PC-3 (cell line): ENCODE measurements around the gene PCBP1. TPM values are rescaled to one million over a fixed set of nuclear protein-coding genes. Genes with fewer than 3 reads are reported as not detected.

ENCODE experiments used
- ATAC-seq: fragments of 200-7000 bp; cut with Tn5 transposase; 2 replicates; pipeline ENCODE4 v1.9.1; 2020; ENCODE audit warnings: mild to moderate bottlenecking, moderate library complexity
- BruUV-seq: library from RNA; stranded (reverse); fragments of 400-500 nt; replicated peaks from 2 replicates; lab custom pipeline; 2021; lab: Mats Ljungman, UMichigan
- CTCF ChIA-PET: fragments of 300-600 bp; sonication (Branson Sonifier 250); formaldehyde crosslinking; loops from one replicate; lab custom pipeline; 2022; ENCODE audit warnings: antibody characterized with exemption; lab: Charles Lee
- POLR2A ChIA-PET: fragments of 300-600 bp; sonication (Branson Sonifier 250); formaldehyde crosslinking; loops from one replicate; lab custom pipeline; 2022; ENCODE audit warnings: antibody characterized with exemption; ENCODE audit not compliant: unreplicated experiment; lab: Charles Lee
- DNase-seq: peaks from one replicate; pipeline ENCODE4 v3.0.0-alpha.2; 2015
- H2AFZ ChIP-seq: fragments of 300-600 bp; sonication (generic); 2 replicates; pipeline ENCODE4 v1.6.0; 2016; ENCODE audit warnings: antibody characterized with exemption, low read length
- H3F3A ChIP-seq: fragments of 300-600 bp; sonication (generic); one replicate; pipeline ENCODE4 v1.6.0; 2017; ENCODE audit warnings: antibody characterized with exemption, low read length, control low read depth, mild to moderate bottlenecking; ENCODE audit not compliant: unreplicated experiment
- H3K27ac ChIP-seq: fragments of 300-600 bp; sonication (generic); 2 replicates; pipeline ENCODE4 v1.5.1; 2016; ENCODE audit warnings: mild to moderate bottlenecking, low read length
- H3K27me3 ChIP-seq: fragments of 300-600 bp; sonication (generic); 2 replicates; pipeline ENCODE4 v1.6.1; 2016; ENCODE audit warnings: low read length, mixed read lengths
- H3K36me3 ChIP-seq: fragments of 300-600 bp; sonication (generic); 2 replicates; pipeline ENCODE4 v1.6.1; 2016; ENCODE audit warnings: low read depth, mixed run types, low read length, mixed read lengths
- H3K4me1 ChIP-seq: fragments of 300-600 bp; sonication (generic); 2 replicates; pipeline ENCODE4 v1.5.1; 2016; ENCODE audit warnings: low read length; ENCODE audit not compliant: insufficient read depth
- H3K4me2 ChIP-seq: fragments of 300-600 bp; sonication (generic); 2 replicates; pipeline ENCODE4 v1.6.0; 2016; ENCODE audit warnings: low read length
- H3K4me3 ChIP-seq: fragments of 300-600 bp; sonication (generic); 2 replicates; pipeline ENCODE4 v1.5.1; 2016; ENCODE audit warnings: mild to moderate bottlenecking, low read length, mixed read lengths
- H3K79me2 ChIP-seq: fragments of 300-600 bp; sonication (generic); 2 replicates; pipeline ENCODE4 v1.6.1; 2017; ENCODE audit warnings: low read length, mixed read lengths
- H3K9ac ChIP-seq: fragments of 300-600 bp; sonication (generic); 2 replicates; pipeline ENCODE4 v1.6.0; 2016; ENCODE audit warnings: mild to moderate bottlenecking, low read length
- H3K9me2 ChIP-seq: fragments of 300-600 bp; sonication (generic); replicated peaks from 2 replicates; pipeline ENCODE4 v1.6.1; 2016; ENCODE audit warnings: mixed run types, low read length, mixed read lengths
- H3K9me3 ChIP-seq: fragments of 300-600 bp; sonication (generic); 2 replicates; pipeline ENCODE4 v1.6.1; 2016; ENCODE audit warnings: low read length, mixed read lengths
- H4K20me1 ChIP-seq: fragments of 300-600 bp; sonication (generic); 2 replicates; pipeline ENCODE4 v1.6.1; 2016; ENCODE audit warnings: low read length, mixed read lengths
- CTCF ChIP-seq: fragments of 300-600 bp; sonication (generic); conservative IDR thresholded peaks from 2 replicates; pipeline ENCODE4 v1.5.1; 2017; ENCODE audit warnings: antibody characterized with exemption, low read depth, mild to moderate bottlenecking, low read length
- EZH2 ChIP-seq: fragments of 300-600 bp; sonication (generic); IDR thresholded peaks from one replicate; pipeline ENCODE4 v1.6.1; 2017; ENCODE audit warnings: antibody characterized with exemption, mild to moderate bottlenecking, low read length; ENCODE audit not compliant: unreplicated experiment
- EZH2phosphoT487 ChIP-seq: fragments of 300-600 bp; sonication (generic); IDR thresholded peaks from 2 replicates; pipeline ENCODE4 v1.6.1; 2018; ENCODE audit warnings: mild to moderate bottlenecking, antibody characterized with exemption, low read length, borderline replicate concordance
- intact Hi-C: fragments of 100-400 bp; cut with micrococcal nuclease; formaldehyde crosslinking; loops from 2 replicates; pipeline ENCODE4 v1.9.0; 2023
- total RNA-seq: library from RNA; depleted of rRNA; stranded (reverse); fragments of >200 nt; gene quantifications from 2 replicates; pipeline ENCODE4 v1.2.3, GENCODE V29; 2014

The PCBP1 gene
- total RNA-seq, 1 experiment from 2014 or later, result 39.2 TPM

DNA sequence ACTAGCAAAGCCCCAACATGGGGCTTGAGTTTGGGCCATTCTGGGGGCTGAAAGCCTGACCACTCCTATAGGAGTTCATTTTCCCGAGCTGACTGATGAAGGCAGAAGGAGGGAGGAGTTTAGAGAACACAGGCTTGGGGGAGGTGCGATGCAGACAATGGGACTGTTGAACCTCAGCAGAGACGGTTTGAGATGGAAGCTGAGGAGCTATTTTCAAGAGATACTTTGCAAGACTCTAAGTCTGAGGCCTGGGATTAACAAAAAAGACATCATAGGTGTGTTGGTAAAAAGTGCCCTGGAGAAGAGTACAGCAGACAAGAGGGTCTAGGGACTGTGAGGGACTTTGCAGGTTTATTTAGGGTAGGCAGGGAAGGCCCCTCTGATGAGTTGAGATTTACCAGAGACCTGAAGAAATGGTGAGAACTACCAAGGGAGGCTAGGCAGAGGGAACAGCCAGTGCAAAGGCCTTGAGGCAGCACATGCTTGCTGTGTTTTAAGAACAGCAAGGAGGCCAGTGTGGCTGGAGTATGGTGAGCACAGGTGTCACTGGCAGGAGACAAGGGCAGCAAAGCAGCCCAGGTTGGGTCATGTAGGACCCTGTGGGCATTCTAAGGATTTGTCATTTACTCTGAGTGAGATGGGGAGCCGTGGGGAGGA lies 31.6 kb downstream of the PCBP1 start:
- TF ChIP-seq EZH2phosphoT487 (no peak), EZH2 (no peak), CTCF (no peak)
- Histone ChIP-seq H3K9me2 (no peaks in the 10 kb centered on the region), H3K9me3 (no peaks in the 10 kb centered on the region), H2AFZ (no peak overlapping the region), H3K4me3 (no peak overlapping the region), H3K4me2 (no peak overlapping the region), H3K27ac (no peak overlapping the region), H3K4me1 (peaks cover 6% of the 10 kb centered on the region), H4K20me1 (no peaks in the 10 kb centered on the region), H3K27me3 (no peaks in the 10 kb centered on the region), H3F3A (no peaks in the 10 kb centered on the region), H3K36me3 (no peaks in the 10 kb centered on the region), H3K79me2 (no peaks in the 10 kb centered on the region), H3K9ac (no peak overlapping the region)
- ChIA-PET CTCF (no interaction called here), POLR2A (interaction anchor here (0.6 kb wide), 1 partner anchor 14 kb away, joined by 3 read pairs; no protein-coding TSS in a partner anchor)
- DNase-seq (no peak), ATAC-seq (no peak)
- BruUV-seq, result no TSS peak
- intact Hi-C loops, result no loop called here

DNA sequence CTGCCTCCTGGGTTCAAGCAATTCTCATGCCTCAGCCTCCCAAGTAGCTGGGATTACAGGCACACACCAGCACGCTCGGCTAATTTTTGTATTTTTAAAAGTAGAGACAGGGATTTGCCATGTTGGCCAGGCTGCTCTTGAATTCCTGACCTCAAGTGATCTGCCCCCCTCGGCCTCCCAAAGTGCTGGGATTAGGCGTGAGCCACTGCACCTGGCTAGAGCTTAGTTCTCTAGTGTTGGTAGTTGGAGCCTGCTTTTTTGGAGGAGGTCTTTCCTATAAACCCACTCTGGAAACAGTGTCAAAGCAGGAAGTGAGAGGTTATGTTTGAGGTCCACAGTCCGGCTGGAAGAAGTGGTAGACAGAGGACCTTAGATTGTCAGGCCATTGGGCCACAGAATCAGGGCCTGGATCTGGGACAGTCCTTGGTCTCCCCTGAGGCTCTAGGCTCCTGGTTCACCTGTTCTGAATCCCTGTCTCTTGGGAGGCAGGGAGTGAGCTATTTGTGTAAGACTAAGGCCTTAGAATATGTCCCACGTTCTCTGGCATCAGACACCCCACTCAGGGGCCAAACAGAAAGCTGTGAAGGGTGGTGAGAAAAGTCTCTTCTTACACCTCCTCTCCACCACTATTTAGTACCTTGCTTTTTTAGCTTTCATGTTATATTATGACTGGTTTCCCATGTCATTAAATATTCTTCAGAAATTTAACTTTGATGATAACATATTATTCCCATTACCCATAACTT lies 34.5 kb downstream of the PCBP1 start:
- BruUV-seq, result no TSS peak
- no peaks in the 10 kb centered on the region for H3K9me2 ChIP-seq
- H2AFZ ChIP-seq, result no peak overlapping the region
- H3K27me3 ChIP-seq, result no peaks in the 10 kb centered on the region
- no peak overlapping the region for H3K9ac ChIP-seq
- H3F3A ChIP-seq, result no peaks in the 10 kb centered on the region
- no peaks in the 10 kb centered on the region for H4K20me1 ChIP-seq
- no peak overlapping the region for H3K4me2 ChIP-seq
- no peak for ATAC-seq
- no peak overlapping the region for H3K27ac ChIP-seq
- no peak for TF ChIP-seq EZH2
- DNase-seq, result no peak
- intact Hi-C loops, result loop anchor here (5.0 kb wide), 1 partner anchor 34 kb away; the partner anchor contains the start of gene PCBP1
- no peaks in the 10 kb centered on the region for H3K79me2 ChIP-seq
- no peak overlapping the region for H3K4me3 ChIP-seq
- POLR2A ChIA-PET, result no interaction called here
- no peaks in the 10 kb centered on the region for H3K36me3 ChIP-seq
- CTCF ChIA-PET, result no interaction called here
- no peaks in the 10 kb centered on the region for H3K9me3 ChIP-seq
- peaks cover 21% of the 10 kb centered on the region for H3K4me1 ChIP-seq

DNA sequence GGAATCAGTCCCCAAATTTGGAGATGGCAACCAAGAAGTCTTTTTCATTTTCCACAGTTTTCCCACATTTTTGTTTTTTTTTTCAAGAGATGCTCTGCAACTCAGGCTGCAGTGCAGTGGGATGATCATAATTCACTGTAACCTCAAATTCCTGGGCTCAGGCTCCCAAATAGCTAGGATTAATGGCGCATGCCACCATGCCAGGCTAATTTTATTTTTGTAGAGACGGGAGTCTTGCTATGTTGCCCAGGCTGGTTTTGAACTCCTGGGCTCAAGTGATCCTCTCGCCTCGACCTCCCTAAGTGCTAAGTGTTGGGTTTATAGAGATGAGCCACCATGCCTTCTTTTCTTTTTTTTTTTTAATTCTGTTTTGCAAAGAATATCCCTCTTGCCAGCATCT lies 35.2 kb downstream of the PCBP1 start:
- no peak overlapping the region for H3K9ac ChIP-seq
- no peak overlapping the region for H3K27ac ChIP-seq
- H3K27me3 ChIP-seq, result no peaks in the 10 kb centered on the region
- BruUV-seq, result no TSS peak
- no peak overlapping the region for H2AFZ ChIP-seq
- no peak for DNase-seq
- intact Hi-C loops, result loop anchor here (5.0 kb wide), 1 partner anchor 35 kb away; the partner anchor contains the start of gene PCBP1
- CTCF ChIA-PET, result no interaction called here
- no peaks in the 10 kb centered on the region for H3K9me2 ChIP-seq
- no peak overlapping the region for H3K4me3 ChIP-seq
- no peaks in the 10 kb centered on the region for H3K79me2 ChIP-seq
- no peak for ATAC-seq
- peaks cover 21% of the 10 kb centered on the region for H3K4me1 ChIP-seq
- POLR2A ChIA-PET, result interaction anchor here (0.7 kb wide), 1 partner anchor 14 kb away, joined by 9 read pairs; no protein-coding TSS in a partner anchor
- no peaks in the 10 kb centered on the region for H3K9me3 ChIP-seq
- no peak overlapping the region for H3K4me2 ChIP-seq
- no peak for TF ChIP-seq EZH2phosphoT487
- no peak for TF ChIP-seq CTCF
- TF ChIP-seq EZH2, result no peak
- no peaks in the 10 kb centered on the region for H3K36me3 ChIP-seq
- H4K20me1 ChIP-seq, result no peaks in the 10 kb centered on the region
- no peaks in the 10 kb centered on the region for H3F3A ChIP-seq
